IMR-90 (cell line): ENCODE data around the gene PMPCA. TPM values are rescaled to one million over a fixed set of nuclear protein-coding genes. Genes with fewer than 3 reads are reported as not detected.

Source experiments
- ATAC-seq: fragments of 200-7000 bp; cut with Tn5 transposase; 2 replicates; pipeline ENCODE4 v1.9.1; 2020; ENCODE audit warnings: low read depth, mild to moderate bottlenecking, moderate library complexity
- BruUV-seq: library from RNA; stranded (reverse); fragments of 400-500 nt; replicated peaks from 2 replicates; lab custom pipeline; 2021; lab: Mats Ljungman, UMichigan
- CTCF ChIA-PET: fragments of 300-600 bp; formaldehyde crosslinking; extraction: SDS; loops from one replicate; lab custom pipeline; 2021; ENCODE audit warnings: antibody characterized with exemption; lab: Yijun Ruan, JAX
- POLR2A ChIA-PET: fragments of 300-600 bp; sonication (Branson Sonifier 250); formaldehyde crosslinking; loops from one replicate; lab custom pipeline; 2022; ENCODE audit warnings: antibody characterized with exemption; ENCODE audit not compliant: unreplicated experiment; lab: Charles Lee
- DNase-seq: peaks from one replicate; pipeline ENCODE4 v3.0.0; 2013
- H2AFZ ChIP-seq: replicated peaks from 2 replicates; pipeline ENCODE3; 2013; ENCODE audit warnings: low read length, mild to moderate bottlenecking; ENCODE audit not compliant: poor library complexity
- H2AK5ac ChIP-seq: 2 replicates; pipeline ENCODE4 v1.6.1; 2013; ENCODE audit warnings: low read depth, low read length, inconsistent platforms
- H2AK9ac ChIP-seq: replicated peaks from 2 replicates; pipeline ENCODE3; 2013; ENCODE audit warnings: mild to moderate bottlenecking, low read depth, low read length, moderate library complexity; ENCODE audit not compliant: poor library complexity
- H2BK120ac ChIP-seq: 2 replicates; pipeline ENCODE4 v1.6.1; 2013; ENCODE audit warnings: low read depth, low read length, inconsistent platforms
- H2BK15ac ChIP-seq: 3 replicates; pipeline ENCODE4 v1.6.1; 2013; ENCODE audit warnings: low read depth, low read length, inconsistent platforms
- H2BK20ac ChIP-seq: 2 replicates; pipeline ENCODE4 v1.6.1; 2013; ENCODE audit warnings: low read depth, mild to moderate bottlenecking, inconsistent platforms, low read length, moderate library complexity
- H2BK5ac ChIP-seq: 2 replicates; pipeline ENCODE4 v1.6.1; 2013; ENCODE audit warnings: mild to moderate bottlenecking, low read depth, low read length, inconsistent platforms; ENCODE audit not compliant: poor library complexity, severe bottlenecking
- H3K14ac ChIP-seq: replicated peaks from 2 replicates; pipeline ENCODE4 v1.6.1; 2013; ENCODE audit warnings: low read depth, low read length, inconsistent platforms
- H3K18ac ChIP-seq: 2 replicates; pipeline ENCODE4 v1.6.1; 2013; ENCODE audit warnings: low read depth, low read length, control low read depth
- H3K23ac ChIP-seq: 2 replicates; pipeline ENCODE4 v1.6.1; 2013; ENCODE audit warnings: low read depth, low read length, inconsistent platforms
- H3K27ac ChIP-seq: 2 replicates; pipeline ENCODE4 v1.5.1; 2013; ENCODE audit warnings: mild to moderate bottlenecking, control low read depth, low read length; ENCODE audit not compliant: insufficient read depth
- H3K27me3 ChIP-seq: 2 replicates; pipeline ENCODE4 v1.6.1; 2013; ENCODE audit warnings: low read length; ENCODE audit not compliant: control insufficient read depth, insufficient read depth
- H3K36me3 ChIP-seq: 2 replicates; pipeline ENCODE4 v1.6.1; 2013; ENCODE audit warnings: low read length, mixed read lengths; ENCODE audit not compliant: control insufficient read depth, insufficient read depth
- H3K4ac ChIP-seq: 2 replicates; pipeline ENCODE4 v1.6.1; 2013; ENCODE audit warnings: low read depth, low read length, inconsistent platforms
- H3K4me1 ChIP-seq: 2 replicates; pipeline ENCODE4 v1.6.1; 2013; ENCODE audit warnings: low read length, mixed read lengths; ENCODE audit not compliant: control insufficient read depth, insufficient read depth
- H3K4me2 ChIP-seq: 2 replicates; pipeline ENCODE4 v1.6.1; 2013; ENCODE audit warnings: low read depth, mild to moderate bottlenecking, control low read depth, low read length, moderate library complexity
- H3K4me3 ChIP-seq: 2 replicates; pipeline ENCODE4 v1.5.1; 2013; ENCODE audit warnings: low read depth, mild to moderate bottlenecking, control low read depth, low read length, moderate library complexity; ENCODE audit not compliant: insufficient read depth
- H3K56ac ChIP-seq: 2 replicates; pipeline ENCODE4 v1.6.1; 2013; ENCODE audit warnings: low read length, inconsistent platforms; ENCODE audit not compliant: insufficient read depth; ENCODE audit errors: extremely low read depth
- H3K79me1 ChIP-seq, 2 experiments: 2 replicates each; pipeline ENCODE4 v1.6.1; 2013; ENCODE audit warnings: low read length in 2 of 2, inconsistent platforms in 1 of 2, low read depth in 1 of 2
- H3K9ac ChIP-seq: 2 replicates; pipeline ENCODE4 v1.6.1; 2013; ENCODE audit warnings: low read depth, low read length, control low read depth
- H3K9me1 ChIP-seq: 2 replicates; pipeline ENCODE4 v1.6.1; 2013; ENCODE audit warnings: low read length, inconsistent platforms; ENCODE audit not compliant: insufficient read depth
- H3K9me3 ChIP-seq: 2 replicates; pipeline ENCODE4 v1.6.1; 2013; ENCODE audit warnings: low read length; ENCODE audit not compliant: control insufficient read depth, insufficient read depth
- H4K20me1 ChIP-seq: 2 replicates; pipeline ENCODE4 v1.6.1; 2013; ENCODE audit warnings: low read length, inconsistent platforms; ENCODE audit not compliant: insufficient read depth
- H4K5ac ChIP-seq: 2 replicates; pipeline ENCODE4 v1.6.1; 2013; ENCODE audit warnings: mild to moderate bottlenecking, low read depth, low read length, control low read depth
- H4K8ac ChIP-seq, 2 experiments: 2 replicates each; pipeline ENCODE4 v1.6.1; 2013; ENCODE audit warnings: low read depth in 2 of 2, low read length in 2 of 2, control low read depth in 1 of 2, inconsistent platforms in 1 of 2
- H4K91ac ChIP-seq: 2 replicates; pipeline ENCODE4 v1.6.1; 2013; ENCODE audit warnings: low read depth, low read length, inconsistent platforms; ENCODE audit not compliant: insufficient read depth
- MXI1 ChIP-seq: IDR thresholded peaks from 2 replicates; pipeline ENCODE4 v1.6.1; 2012; ENCODE audit warnings: low read depth, mild to moderate bottlenecking, low read length, moderate library complexity, borderline replicate concordance
- POLR2A ChIP-seq: IDR thresholded peaks from 2 replicates; pipeline ENCODE4 v1.6.1; 2012; ENCODE audit warnings: mild to moderate bottlenecking, low read depth, low read length
- SMC3 ChIP-seq: fragments of 150-350 bp; IDR thresholded peaks from 2 replicates; pipeline ENCODE4 v1.6.1; 2016; ENCODE audit warnings: low read depth, mild to moderate bottlenecking, antibody characterized with exemption, low read length, moderate library complexity
- USF2 ChIP-seq: fragments of 150-350 bp; IDR thresholded peaks from 2 replicates; pipeline ENCODE4 v1.6.1; 2017; ENCODE audit warnings: mild to moderate bottlenecking, antibody characterized with exemption, low read length, low read depth
- WGBS, 2 experiments: methylation state at CpG; one replicate each; pipeline versions ENCODE4 v1.1.5 to v1.1.7; 2013; ENCODE audit warnings: missing lambda C conversion rate in 2 of 2; ENCODE audit not compliant: insufficient read length in 1 of 2; ENCODE audit errors: extremely low coverage in 2 of 2; 5-methylcytosine and 5-hydroxymethylcytosine counted together
- dilution Hi-C: fragments of 300-500 bp; cut with HindIII; formaldehyde crosslinking; loops from one replicate; pipeline ENCODE4 v1.14.3; 2018; ENCODE audit warnings: low sequenced_read_pairs; ENCODE audit not compliant: unreplicated experiment
- in situ Hi-C: fragments of 300-500 bp; cut with MboI; formaldehyde crosslinking; loops from 3 replicates; pipeline ENCODE4 v1.14.3; 2019; ENCODE audit warnings: low sequenced_read_pairs, inconsistent platforms, mixed read lengths
- intact Hi-C: fragments of 100-400 bp; cut with micrococcal nuclease; formaldehyde crosslinking; loops from 2 replicates; pipeline ENCODE4 v1.10.0; 2022
- polyA plus RNA-seq, 3 experiments: library from polyadenylated mRNA; depleted of rRNA; stranded (reverse); fragments of >200 nt; gene quantifications; 2 replicates each; pipeline ENCODE4 v1.2.3, GENCODE V29; 2012; ENCODE audit warnings: low replicate concordance in 1 of 3
- total RNA-seq: library from RNA; depleted of rRNA; stranded (reverse); fragments of >200 nt; gene quantifications from 2 replicates; pipeline ENCODE4 v1.2.3, GENCODE V29; 2012

PMPCA gene
- total and polyA plus RNA-seq, 2 of the 4 experiments (the other 2 are of a cell fraction): 62.6 to 95.8 TPM

GRCh38 chr9:136464241-136464640, 53.8 kb downstream of the PMPCA start:
- Histone ChIP-seq H3K9me3 (no peaks in the 10 kb centered on the region), H4K91ac (no peak overlapping the region), H3K4me3 (no peak overlapping the region), H3K79me1 (peaks cover 26 to 47% of the 10 kb centered on the region in 2 experiments), H2BK5ac (no peak overlapping the region), H3K27me3 (no peaks in the 10 kb centered on the region), H2AK9ac (no peak overlapping the region), H3K4me2 (no peak overlapping the region), H2AFZ (no peak overlapping the region), H3K36me3 (peaks cover 81% of the 10 kb centered on the region), H3K4ac (no peak overlapping the region), H3K9ac (no peak overlapping the region), H4K20me1 (peaks cover 57% of the 10 kb centered on the region), H3K14ac (no peak overlapping the region), H3K9me1 (no peaks in the 10 kb centered on the region), H3K27ac (no peak overlapping the region), H3K18ac (no peak overlapping the region), H2AK5ac (no peak overlapping the region), H3K56ac (no peak overlapping the region), H2BK15ac (no peak overlapping the region), H2BK120ac (no peak overlapping the region), H3K23ac (no peak overlapping the region), H4K5ac (no peak overlapping the region), H4K8ac (no peak overlapping the region), H2BK20ac (no peak overlapping the region), H3K4me1 (no peaks in the 10 kb centered on the region)
- TF ChIP-seq USF2 (no peak), MXI1 (no peak), SMC3 (no peak), POLR2A (no peak)
- DNase-seq: no peak
- in situ Hi-C loops (no loop called here), intact Hi-C loops (no loop called here), dilution Hi-C loops (no loop called here)
- ChIA-PET POLR2A (no interaction called here), CTCF (no interaction called here)
- 90% methylated on average over 4 of the region's 6 CpGs; no CpG with 5 or more reads in 1 of the 2 experiments for WGBS, 2 experiments
- BruUV-seq: no TSS peak
- no peak for ATAC-seq
